HepG2 (cell line): ENCODE results near the gene TP63. TPM values are rescaled to one million over a fixed set of nuclear protein-coding genes. Genes with fewer than 3 reads are reported as not detected.

ENCODE experiments used
- ATAC-seq: fragments of 200-7000 bp; cut with Tn5 transposase; 3 replicates; pipeline ENCODE4 v1.9.1; 2020; ENCODE audit warnings: mild to moderate bottlenecking, moderate library complexity
- BruUV-seq: library from RNA; stranded (reverse); fragments of 400-500 nt; replicated peaks from 2 replicates; lab custom pipeline; 2021; lab: Mats Ljungman, UMichigan
- CTCF ChIA-PET: fragments of 300-600 bp; formaldehyde crosslinking; extraction: SDS; loops from one replicate; lab custom pipeline; 2021; ENCODE audit warnings: low total read pairs, inconsistent platforms, low intra/inter-chr PET ratio; lab: Yijun Ruan, JAX
- POLR2A ChIA-PET: fragments of 350-600 bp; sonication (Branson Sonifier 250); formaldehyde crosslinking; loops from one replicate; lab custom pipeline; 2020; ENCODE audit warnings: antibody characterized with exemption, inconsistent platforms; lab: Yijun Ruan, JAX
- DNase-seq: peaks from one replicate; pipeline ENCODE4 v3.0.0-alpha.2; 2015; ENCODE audit warnings: low spot score
- FAIRE-seq: peaks from 3 replicates; lab custom pipeline; 2011; peaks lifted over from hg19 to GRCh38; lab: Jason Lieb, UNC
- H2AFZ ChIP-seq: one replicate; pipeline ENCODE4 v1.6.1; 2011; ENCODE audit warnings: low read length, inconsistent platforms
- H3K27ac ChIP-seq: fragments of 300-600 bp; 3 replicates; pipeline ENCODE4 v1.8.0; 2011; ENCODE audit warnings: mixed run types, mild to moderate bottlenecking, mixed read lengths, low read length, inconsistent platforms; ENCODE audit not compliant: insufficient read depth; ENCODE audit errors: extremely low read length
- H3K27me3 ChIP-seq, 2 experiments: fragments of 200-600 bp in 1 of 2; 2 replicates in 1 of 2; 3 replicates in 1 of 2; pipeline versions ENCODE4 v1.6.0 to v1.8.0; 2011; ENCODE audit warnings: low read length in 2 of 2, mild to moderate bottlenecking in 2 of 2, moderate library complexity in 2 of 2, inconsistent platforms in 1 of 2; ENCODE audit not compliant: insufficient read depth in 2 of 2, control insufficient read depth in 1 of 2
- H3K36me3 ChIP-seq, 2 experiments: fragments of 200-600 bp in 1 of 2; replicated peaks in 1 of 2; 2 replicates in 1 of 2; 3 replicates in 1 of 2; pipeline versions ENCODE4 v1.5.1 to v1.8.0; 2011; ENCODE audit warnings: low read length in 2 of 2, inconsistent platforms in 1 of 2; ENCODE audit not compliant: insufficient read depth in 2 of 2, control insufficient read depth in 1 of 2
- H3K4me1 ChIP-seq: 2 replicates; pipeline ENCODE4 v1.5.1; 2012; ENCODE audit warnings: low read length, inconsistent platforms; ENCODE audit not compliant: insufficient read depth
- H3K4me2 ChIP-seq: 2 replicates; pipeline ENCODE4 v1.6.0; 2011; ENCODE audit warnings: low read depth, low read length, inconsistent platforms
- H3K4me3 ChIP-seq, 3 experiments: fragments of 200-600 bp in 1 of 3; sonication (generic), shearing (Covaris generic) in 1 of 3; replicated peaks in 1 of 3; 2 replicates each; pipeline ENCODE4 v1.5.1; 2011 to 2016; ENCODE audit warnings: low read length in 3 of 3, inconsistent platforms in 2 of 3, low read depth in 2 of 3, mild to moderate bottlenecking in 2 of 3, control low read depth in 1 of 3, mixed read lengths in 1 of 3; ENCODE audit not compliant: insufficient read depth in 1 of 3
- H3K79me2 ChIP-seq: one replicate; pipeline ENCODE4 v1.6.1; 2011; ENCODE audit warnings: low read length, inconsistent platforms; ENCODE audit not compliant: insufficient read depth
- H3K9ac ChIP-seq: 2 replicates; pipeline ENCODE4 v1.6.0; 2011; ENCODE audit warnings: mild to moderate bottlenecking, low read depth, low read length, inconsistent platforms; ENCODE audit not compliant: insufficient read depth
- H3K9me3 ChIP-seq: 2 replicates; pipeline ENCODE4 v1.5.1; 2012; ENCODE audit warnings: mild to moderate bottlenecking, low read length
- H4K20me1 ChIP-seq: 2 replicates; pipeline ENCODE4 v1.6.0; 2011; ENCODE audit warnings: inconsistent platforms, mild to moderate bottlenecking, low read length, moderate library complexity; ENCODE audit not compliant: insufficient read depth
- CHD4 ChIP-seq: fragments of 200-600 bp; sonication (generic); IDR thresholded peaks from 2 replicates; pipeline ENCODE4 v1.7.0; 2017; ENCODE audit warnings: mild to moderate bottlenecking, low read length, borderline replicate concordance
- EHMT2 ChIP-seq: fragments of 200-600 bp; sonication (generic); IDR thresholded peaks from 2 replicates; pipeline ENCODE4 v1.7.0; 2017; ENCODE audit warnings: antibody characterized with exemption, low read depth, low read length, borderline replicate concordance
- KDM1A ChIP-seq: IDR thresholded peaks from 2 replicates; pipeline ENCODE4 v1.6.1; 2016; ENCODE audit warnings: missing compliant biosample characterization
- NFAT5 ChIP-seq: sonication (generic); formaldehyde crosslinking; IDR thresholded peaks from 2 replicates; pipeline ENCODE4 v1.4.0; 2020; ENCODE audit warnings: missing genetic modification reagents
- RBM39 ChIP-seq: fragments of 200-400 bp; formaldehyde crosslinking; IDR thresholded peaks from one replicate; pipeline ENCODE4 v1.6.1; 2018; ENCODE audit warnings: antibody characterized with exemption, mild to moderate bottlenecking, low read depth, low read length; ENCODE audit not compliant: poor library complexity, severe bottlenecking
- SKI ChIP-seq: fragments of 450-650 bp; IDR thresholded peaks from one replicate; pipeline ENCODE4 v1.6.1; 2018; ENCODE audit warnings: mild to moderate bottlenecking; ENCODE audit not compliant: partially characterized antibody
- SP1 ChIP-seq, 2 experiments: fragments of 450-650 bp in 1 of 2; sonication (generic) in 1 of 2; formaldehyde crosslinking in 1 of 2; IDR thresholded peaks; 2 replicates each; pipeline versions ENCODE4 v1.4.0 to v1.6.1; 2016 to 2020; ENCODE audit warnings: missing genetic modification reagents in 1 of 2
- SRSF9 ChIP-seq: fragments of 200-400 bp; formaldehyde crosslinking; IDR thresholded peaks from 2 replicates; pipeline ENCODE4 v1.6.1; 2018; ENCODE audit warnings: borderline replicate concordance, mild to moderate bottlenecking, low read depth, low read length; ENCODE audit not compliant: insufficient read depth, poor library complexity, severe bottlenecking
- ZBTB10 ChIP-seq: sonication (generic); formaldehyde crosslinking; IDR thresholded peaks from 2 replicates; pipeline ENCODE4 v1.4.0; 2020; ENCODE audit warnings: missing genetic modification reagents, borderline replicate concordance
- ZNF12 ChIP-seq: sonication (generic); formaldehyde crosslinking; IDR thresholded peaks from 2 replicates; pipeline ENCODE4 v1.5.0; 2020; ENCODE audit warnings: missing genetic modification reagents
- ZNF292 ChIP-seq: sonication (generic); formaldehyde crosslinking; IDR thresholded peaks from 2 replicates; pipeline ENCODE4 v1.8.1; 2022; ENCODE audit warnings: mild to moderate bottlenecking, low read depth, missing genetic modification reagents, borderline replicate concordance
- WGBS: methylation state at CpG from one replicate; pipeline ENCODE4 v1.1.6; 2017; ENCODE audit warnings: low lambda C conversion rate; 5-methylcytosine and 5-hydroxymethylcytosine counted together
- in situ Hi-C: cut with HindIII; loops from 2 replicates; pipeline ENCODE4 v1.10.0; 2017; ENCODE audit warnings: low pct_unique_long_range_greater_than_20kb; ENCODE audit not compliant: extremely low pct_ligation_motif_present
- intact Hi-C: fragments of 100-400 bp; cut with micrococcal nuclease; formaldehyde crosslinking; loops from one replicate; pipeline ENCODE4 v1.10.0; 2022; ENCODE audit not compliant: unreplicated experiment
- polyA plus RNA-seq, 8 experiments: library from polyadenylated mRNA; depleted of rRNA in 3 of 8; stranded (reverse) in 7 of 8; unstranded in 1 of 8; fragments of >200 nt; fragmentation: Illumina TruSeq in 4 of 8; extraction: Trizol in 4 of 8; gene quantifications; 2 replicates each; pipeline versions ENCODE4 v1.2.1 to v1.2.3, GENCODE V29; 2011 to 2016; ENCODE audit warnings: low read depth in 4 of 8, missing spikeins in 1 of 8, mixed read lengths in 1 of 8; ENCODE audit not compliant: insufficient read depth in 1 of 8
- total RNA-seq, 5 experiments: library from RNA; depleted of rRNA; stranded (reverse); fragments of >200 nt; fragmentation: Illumina TruSeq; extraction: Trizol; gene quantifications; 2 replicates each; pipeline ENCODE4 v1.2.3, GENCODE V29; 2016; ENCODE audit warnings: low read depth in 1 of 5

The TP63 gene
- total and polyA plus RNA-seq, 2 of the 13 experiments (the other 11 are each of a cell fraction or from before 2014, with no cell fraction given) = not detected

DNA sequence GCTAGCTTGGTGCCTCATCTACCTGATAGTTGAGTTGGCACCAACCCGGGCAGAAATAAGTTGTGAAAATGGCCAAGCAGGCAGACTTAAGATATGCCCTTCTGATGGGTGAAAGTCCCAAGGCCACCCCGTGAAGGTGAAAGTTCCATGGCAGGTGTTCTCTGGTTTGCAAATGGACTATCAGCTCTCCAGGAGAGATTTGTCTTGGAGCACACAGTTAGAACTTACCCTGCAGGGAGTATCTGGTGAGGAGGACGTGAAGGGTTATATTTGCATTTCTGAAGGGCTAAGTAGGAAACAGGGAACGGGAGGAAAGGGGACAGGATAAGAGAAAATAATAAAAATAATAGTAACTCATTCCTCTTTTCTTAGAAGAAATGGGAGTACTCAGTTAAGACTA is 220.5 kb downstream of the TP63 start:
- Histone ChIP-seq H3K4me1 (no peaks in the 10 kb centered on the region), H3K27me3 (no peaks in the 10 kb centered on the region), H3K9me3 (no peaks in the 10 kb centered on the region), H3K9ac (no peak overlapping the region), H2AFZ (no peak overlapping the region), H3K4me2 (no peak overlapping the region), H3K4me3 (no peak overlapping the region), H3K36me3 (no peaks in the 10 kb centered on the region), H3K79me2 (no peaks in the 10 kb centered on the region), H4K20me1 (no peaks in the 10 kb centered on the region), H3K27ac (no peak overlapping the region)
- ATAC-seq (no peak), DNase-seq (no peak), FAIRE-seq (no peak)
- TF ChIP-seq SP1 (IDR thresholded peaks at IDR 0.05) (no peak), SP1 (CRISPR knock-in tag; IDR thresholded peaks at IDR 0.05) (no peak), ZNF292 (no peak), SKI (no peak), ZNF12 (CRISPR knock-in tag) (no peak), CHD4 (no peak), RBM39 (no peak), NFAT5 (no peak), EHMT2 (no peak), ZBTB10 (CRISPR knock-in tag) (no peak), SRSF9 (no peak), KDM1A (CRISPR knock-in tag) (no peak)
- BruUV-seq = no TSS peak
- in situ Hi-C loops (no loop called here), intact Hi-C loops (no loop called here)
- ChIA-PET CTCF (no interaction called here), POLR2A (no interaction called here)
- WGBS = 27% methylated on average over 4 of the region's 4 CpGs
